ENCODE results near the gene GPR153. TPM values are rescaled to one million over a fixed set of nuclear protein-coding genes. Genes with fewer than 3 reads are reported as not detected.

The GPR153 gene
- total and polyA plus RNA-seq, 7 donors, result 3.7 to 32.4 (median 10.8) TPM

DNA sequence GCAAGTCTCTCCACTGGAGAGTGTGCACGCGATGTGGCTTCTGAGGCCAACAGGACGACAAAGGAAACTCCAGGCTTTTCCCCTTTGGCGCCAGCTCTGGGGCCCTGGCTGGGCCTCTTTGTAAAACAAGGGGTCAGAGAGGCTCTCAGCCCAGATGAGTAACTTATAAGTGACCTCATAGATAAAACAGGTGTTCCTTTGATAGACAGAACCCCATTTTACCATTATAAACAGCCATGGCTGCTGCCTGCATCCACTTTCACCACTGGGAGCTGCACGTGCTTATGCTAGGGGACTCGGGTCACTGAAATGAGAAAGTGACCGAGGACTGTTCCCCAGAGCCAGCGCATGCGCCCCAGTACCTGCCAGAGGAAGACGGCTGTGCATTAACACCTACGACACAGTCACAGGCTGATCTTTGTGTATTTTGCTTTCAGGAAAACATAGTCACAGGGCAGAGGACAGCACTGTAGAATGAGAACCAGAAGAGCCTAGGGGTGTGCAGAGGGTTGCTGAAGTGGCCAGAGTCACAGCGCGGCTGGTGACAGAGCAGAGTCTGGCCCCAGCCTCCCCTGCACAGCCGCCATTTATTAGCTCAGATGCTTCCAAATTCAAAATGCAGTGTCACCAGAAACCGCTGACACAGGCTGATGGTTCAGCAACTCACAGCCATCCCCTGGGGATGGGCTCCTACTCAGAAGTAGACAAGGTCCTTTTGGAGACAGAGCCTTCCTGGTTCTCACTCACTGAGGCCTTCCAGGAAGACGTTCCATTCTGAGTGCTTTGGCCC, 42.3 kb downstream of the GPR153 start:
- H3K9me3 ChIP-seq, result no peaks in the 10 kb centered on the region
- no peak overlapping the region for H3K27ac ChIP-seq
- H3K36me3 ChIP-seq, result peaks cover 1 to 33% (median 7%) of the 10 kb centered on the region in 4 donors
- intact Hi-C loops (cut with DNase I), result no loop called here
- DNase-seq, result no peak
- no peaks in the 10 kb centered on the region for H3K4me1 ChIP-seq
- H3K27me3 ChIP-seq, result no peaks in the 10 kb centered on the region
- WGBS, 2 donors, result 86 to 91% methylated on average over 16 of the region's 16 CpGs
- TF ChIP-seq POLR2AphosphoS5 (IDR thresholded peaks at IDR 0.05), result no peak
- H3K4me3 ChIP-seq, result no peak overlapping the region

DNA sequence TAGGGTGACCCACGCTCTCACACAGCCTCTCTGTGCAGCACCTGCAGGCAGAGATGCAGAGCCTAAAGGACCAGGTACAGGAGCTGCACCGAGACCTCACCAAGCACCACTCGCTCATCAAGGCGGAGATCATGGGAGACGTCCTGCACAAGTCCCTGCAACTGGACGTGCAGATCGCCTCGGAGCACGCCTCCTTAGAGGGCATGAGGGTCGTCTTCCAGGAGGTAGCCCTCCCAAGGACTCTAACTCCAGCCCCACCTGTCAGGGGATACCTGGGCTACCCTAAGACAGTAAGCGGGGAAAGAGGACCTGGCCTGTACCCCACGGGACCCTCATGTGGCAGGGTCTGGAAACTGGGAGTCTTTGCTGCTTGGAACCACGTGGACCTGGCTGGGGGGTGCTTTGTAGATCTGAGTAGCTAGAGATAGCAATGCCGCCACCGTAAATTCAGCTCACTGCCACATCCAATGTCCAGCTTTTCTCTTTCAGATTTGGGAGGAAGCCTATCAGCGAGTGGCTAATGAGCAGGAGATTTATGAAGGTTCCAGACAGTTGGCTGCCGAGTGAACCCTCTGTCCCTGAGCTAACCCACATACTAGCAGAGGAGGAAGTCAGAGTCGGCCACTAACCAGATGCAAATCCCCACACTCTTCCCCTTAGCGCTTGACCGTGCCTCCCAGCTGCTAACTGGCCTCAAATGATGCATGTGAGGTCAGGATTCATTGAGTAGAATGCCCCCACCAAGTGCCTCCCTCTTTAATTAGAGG, 48.5 kb downstream of the GPR153 start:
- Histone ChIP-seq H3K27ac (no peak overlapping the region), H3K4me3 (no peak overlapping the region), H3K4me1 (peaks cover 0 to 22% (median 13%) of the 10 kb centered on the region in 4 donors), H3K9me3 (no peaks in the 10 kb centered on the region), H3K36me3 (peaks cover 0 to 18% (median 0%) of the 10 kb centered on the region in 4 donors), H3K27me3 (no peaks in the 10 kb centered on the region)
- intact Hi-C loops (cut with DNase I), result no loop called here
- TF ChIP-seq EP300 (IDR thresholded peaks at IDR 0.05), result no peak
- TF ChIP-seq, protein P1, sequence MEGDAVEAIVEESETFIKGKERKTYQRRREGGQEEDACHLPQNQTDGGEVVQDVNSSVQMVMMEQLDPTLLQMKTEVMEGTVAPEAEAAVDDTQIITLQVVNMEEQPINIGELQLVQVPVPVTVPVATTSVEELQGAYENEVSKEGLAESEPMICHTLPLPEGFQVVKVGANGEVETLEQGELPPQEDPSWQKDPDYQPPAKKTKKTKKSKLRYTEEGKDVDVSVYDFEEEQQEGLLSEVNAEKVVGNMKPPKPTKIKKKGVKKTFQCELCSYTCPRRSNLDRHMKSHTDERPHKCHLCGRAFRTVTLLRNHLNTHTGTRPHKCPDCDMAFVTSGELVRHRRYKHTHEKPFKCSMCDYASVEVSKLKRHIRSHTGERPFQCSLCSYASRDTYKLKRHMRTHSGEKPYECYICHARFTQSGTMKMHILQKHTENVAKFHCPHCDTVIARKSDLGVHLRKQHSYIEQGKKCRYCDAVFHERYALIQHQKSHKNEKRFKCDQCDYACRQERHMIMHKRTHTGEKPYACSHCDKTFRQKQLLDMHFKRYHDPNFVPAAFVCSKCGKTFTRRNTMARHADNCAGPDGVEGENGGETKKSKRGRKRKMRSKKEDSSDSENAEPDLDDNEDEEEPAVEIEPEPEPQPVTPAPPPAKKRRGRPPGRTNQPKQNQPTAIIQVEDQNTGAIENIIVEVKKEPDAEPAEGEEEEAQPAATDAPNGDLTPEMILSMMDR (IDR thresholded peaks at IDR 0.05), result no peak
- TF ChIP-seq POLR2A (IDR thresholded peaks at IDR 0.05), result no peak
- no peak for TF ChIP-seq POLR2AphosphoS5 (IDR thresholded peaks at IDR 0.05)
- 71 to 88% methylated on average over 20 of the region's 20 CpGs for WGBS, 2 donors
- no peak for DNase-seq

DNA sequence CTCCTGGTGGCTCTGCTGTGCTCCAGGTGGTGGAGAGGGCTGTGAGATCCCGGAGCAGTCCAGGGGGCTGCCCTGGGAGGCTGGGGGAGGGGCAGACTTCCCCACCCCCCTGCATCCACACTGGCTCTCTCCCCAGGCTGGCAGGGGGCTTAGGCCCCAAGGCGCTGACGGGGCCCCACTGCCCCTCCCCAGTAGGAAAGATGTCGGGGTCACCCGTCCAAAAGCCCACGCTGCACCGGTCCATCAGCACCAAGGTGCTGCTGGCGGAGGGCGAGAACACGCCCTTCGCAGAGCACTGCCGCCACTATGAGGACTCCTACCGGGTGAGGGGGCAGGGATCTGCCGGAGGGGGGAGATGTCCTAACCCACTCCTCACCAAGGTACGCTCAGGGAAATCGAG, 49.2 kb downstream of the GPR153 start:
- intact Hi-C loops (cut with DNase I), result no loop called here
- 92% methylated on average over 16 of the region's 16 CpGs for WGBS, 2 donors
- H3K4me3 ChIP-seq, result no peak overlapping the region

DNA sequence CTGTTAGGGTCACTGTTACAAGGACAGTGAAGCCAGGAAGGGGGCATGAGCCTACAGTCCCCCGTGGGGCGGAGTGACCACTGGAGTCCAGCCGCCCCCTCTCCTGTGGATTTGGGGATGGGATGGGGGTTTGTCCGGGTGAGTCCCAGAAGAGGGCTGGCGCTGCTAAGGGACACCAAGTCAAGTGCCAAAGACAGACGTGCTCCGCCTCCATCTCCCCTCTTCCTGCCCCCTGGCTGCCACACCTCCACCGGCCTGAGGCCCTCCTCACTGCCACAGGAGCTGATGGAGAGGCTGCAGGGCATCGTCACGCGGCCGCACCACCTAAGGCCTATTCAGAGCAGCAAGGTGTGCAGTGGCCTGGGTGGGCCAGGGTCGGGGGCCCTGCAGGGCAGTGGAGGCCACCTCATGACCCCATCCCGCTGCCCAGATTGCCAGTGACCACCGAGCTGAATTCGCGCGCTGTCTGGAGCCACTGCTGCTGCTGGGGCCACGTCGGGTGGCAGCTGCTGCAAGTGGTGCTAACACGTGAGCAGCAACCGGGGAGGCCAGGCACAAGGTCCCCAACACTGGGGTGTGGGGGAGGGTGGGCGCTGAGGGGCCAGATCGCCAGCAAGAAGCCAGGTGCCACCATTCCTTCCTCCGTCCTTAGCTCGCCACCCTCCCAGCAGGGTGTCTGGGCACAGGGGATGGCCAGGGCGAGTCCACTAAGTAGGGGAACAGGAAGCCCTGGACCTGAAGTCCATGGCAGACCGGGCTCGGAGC, 50.1 kb downstream of the GPR153 start:
- TF ChIP-seq POLR2A (IDR thresholded peaks at IDR 0.05), result no peak
- TF ChIP-seq EP300 (IDR thresholded peaks at IDR 0.05), result no peak
- no peak for TF ChIP-seq POLR2AphosphoS5 (IDR thresholded peaks at IDR 0.05)
- TF ChIP-seq, protein P1 (IDR thresholded peaks at IDR 0.05), result no peak
- WGBS, 2 donors, result 95 to 96% methylated on average over 29 of the region's 29 CpGs

More for the DNA sequence above, 49.2 kb downstream of the GPR153 start:
- DNase-seq, result no peak
- Histone ChIP-seq H3K27ac (no peak overlapping the region), H3K9me3 (no peaks in the 10 kb centered on the region), H3K27me3 (no peaks in the 10 kb centered on the region), H3K4me1 (peaks cover 0 to 29% (median 19%) of the 10 kb centered on the region in 4 donors), H3K36me3 (peaks cover 0 to 18% (median 0%) of the 10 kb centered on the region in 4 donors)
- TF ChIP-seq EP300 (IDR thresholded peaks at IDR 0.05) (no peak), POLR2A (IDR thresholded peaks at IDR 0.05) (no peak), POLR2AphosphoS5 (IDR thresholded peaks at IDR 0.05) (no peak)
- TF ChIP-seq, protein P1 (IDR thresholded peaks at IDR 0.05), result no peak

More for the DNA sequence above, 50.1 kb downstream of the GPR153 start:
- Histone ChIP-seq H3K4me3 (no peak overlapping the region), H3K9me3 (no peaks in the 10 kb centered on the region), H3K27me3 (no peaks in the 10 kb centered on the region), H3K36me3 (peaks cover 0 to 13% (median 0%) of the 10 kb centered on the region in 4 donors), H3K27ac (no peak overlapping the region), H3K4me1 (peaks cover 0 to 38% (median 29%) of the 10 kb centered on the region in 4 donors)
- intact Hi-C loops (cut with DNase I), result no loop called here
- DNase-seq, result no peak
